ENCODE results near the gene GTF2H4. TPM values are rescaled to one million over a fixed set of nuclear protein-coding genes. Genes with fewer than 3 reads are reported as not detected.
"Not testable (repeated sequence)": the region's sequence is repeated elsewhere in the genome, so short reads cannot be mapped to it uniquely, and the experiment has no call there.

Gene GTF2H4
- total and polyA plus RNA-seq, 2 experiments from 2014 or later, result 13.6 to 15.2 TPM

GRCh38 chr6:30926644-30927043, 18.6 kb downstream of the GTF2H4 start:
- peak overlapping the region; percentile 66 for H3K27ac ChIP-seq
- DNase-seq (ENCODE audit: low spot score), result peak; percentile 42

GRCh38 chr6:30927080-30927479, 19.1 kb downstream of the GTF2H4 start:
- peak overlapping the region; percentile 63 for H3K27ac ChIP-seq
- not testable (repeated sequence) for H3K27me3 ChIP-seq; H3K9me3 ChIP-seq (ENCODE audit: low read depth); H3K4me3 ChIP-seq; H3K9me2 ChIP-seq (replicated peaks; ENCODE audit: insufficient read depth); H3K4me2 ChIP-seq; H3K79me2 ChIP-seq; H2AFZ ChIP-seq; DNase-seq (ENCODE audit: low spot score); H4K20me1 ChIP-seq (ENCODE audit: insufficient read depth, poor library complexity, severe bottlenecking); H3K36me3 ChIP-seq (replicated peaks; ENCODE audit: insufficient read depth, low read depth)
- H3K4me1 ChIP-seq (ENCODE audit: insufficient read depth), result peaks cover 15% of the 10 kb centered on the region
- 96% methylated on average over 3 of the region's 3 CpGs for WGBS (ENCODE audit: low lambda C conversion rate, missing lambda C conversion rate)

More at GRCh38 chr6:30926644-30927043, 18.6 kb downstream of the GTF2H4 start:
- Histone ChIP-seq H3K79me2 (no peaks in the 10 kb centered on the region), H2AFZ (no peak overlapping the region), H3K9me3 (ENCODE audit: low read depth) (no peaks in the 10 kb centered on the region), H3K36me3 (replicated peaks; ENCODE audit: insufficient read depth, low read depth) (no peaks in the 10 kb centered on the region), H3K4me3 (no peak overlapping the region), H3K27me3 (no peaks in the 10 kb centered on the region), H3K4me2 (no peak overlapping the region), H3K4me1 (ENCODE audit: insufficient read depth) (peaks cover 11% of the 10 kb centered on the region), H4K20me1 (ENCODE audit: insufficient read depth, poor library complexity, severe bottlenecking) (no peaks in the 10 kb centered on the region), H3K9me2 (replicated peaks; ENCODE audit: insufficient read depth) (no peaks in the 10 kb centered on the region)
- WGBS (ENCODE audit: low lambda C conversion rate, missing lambda C conversion rate), result 86% methylated on average over 4 of the region's 4 CpGs
- no peak for TF ChIP-seq EZH2 (IDR thresholded peaks at IDR 0.05; ENCODE audit: borderline replicate concordance)
- TF ChIP-seq CTCF (IDR thresholded peaks at IDR 0.05; ENCODE audit: poor library complexity), result no peak
- no peak for TF ChIP-seq EZH2phosphoT487 (IDR thresholded peaks at IDR 0.05; ENCODE audit: low read depth, severe bottlenecking, unreplicated experiment)

DNA sequence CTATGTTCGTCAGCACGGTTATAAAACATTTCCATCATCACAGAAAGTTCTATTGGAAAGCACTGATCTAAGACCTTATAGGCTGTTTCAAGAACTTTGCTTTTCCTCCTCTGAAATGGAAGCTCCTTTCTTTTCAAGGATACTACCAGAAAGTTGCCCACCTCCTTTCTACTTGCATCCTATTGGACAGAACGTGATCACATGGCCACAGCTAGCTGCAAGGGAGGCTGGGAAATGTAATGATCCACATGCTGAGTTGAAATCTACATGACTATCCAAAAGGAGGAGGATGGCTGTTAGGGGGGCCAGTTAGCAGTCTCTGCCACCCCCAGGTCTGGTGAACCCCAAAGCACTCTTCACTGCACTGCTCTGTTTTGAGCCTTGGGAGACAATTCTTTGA, 20.7 kb downstream of the GTF2H4 start:
- Histone ChIP-seq H4K20me1 (ENCODE audit: insufficient read depth, poor library complexity, severe bottlenecking) (no peaks in the 10 kb centered on the region), H3K79me2 (no peaks in the 10 kb centered on the region), H3K9me2 (replicated peaks; ENCODE audit: insufficient read depth) (no peaks in the 10 kb centered on the region), H3K9me3 (ENCODE audit: low read depth) (no peaks in the 10 kb centered on the region), H3K27me3 (no peaks in the 10 kb centered on the region), H2AFZ (no peak overlapping the region), H3K36me3 (replicated peaks; ENCODE audit: insufficient read depth, low read depth) (no peaks in the 10 kb centered on the region), H3K4me1 (ENCODE audit: insufficient read depth) (peaks cover 23% of the 10 kb centered on the region), H3K4me2 (no peak overlapping the region), H3K27ac (no peak overlapping the region), H3K4me3 (no peak overlapping the region)
- TF ChIP-seq EZH2 (IDR thresholded peaks at IDR 0.05; ENCODE audit: borderline replicate concordance) (no peak), CTCF (IDR thresholded peaks at IDR 0.05; ENCODE audit: poor library complexity) (no peak), EZH2phosphoT487 (IDR thresholded peaks at IDR 0.05; ENCODE audit: low read depth, severe bottlenecking, unreplicated experiment) (no peak)
- 100% methylated on average over 3 of the region's 3 CpGs for WGBS (ENCODE audit: low lambda C conversion rate, missing lambda C conversion rate)
- no peak for DNase-seq (ENCODE audit: low spot score)

DNA sequence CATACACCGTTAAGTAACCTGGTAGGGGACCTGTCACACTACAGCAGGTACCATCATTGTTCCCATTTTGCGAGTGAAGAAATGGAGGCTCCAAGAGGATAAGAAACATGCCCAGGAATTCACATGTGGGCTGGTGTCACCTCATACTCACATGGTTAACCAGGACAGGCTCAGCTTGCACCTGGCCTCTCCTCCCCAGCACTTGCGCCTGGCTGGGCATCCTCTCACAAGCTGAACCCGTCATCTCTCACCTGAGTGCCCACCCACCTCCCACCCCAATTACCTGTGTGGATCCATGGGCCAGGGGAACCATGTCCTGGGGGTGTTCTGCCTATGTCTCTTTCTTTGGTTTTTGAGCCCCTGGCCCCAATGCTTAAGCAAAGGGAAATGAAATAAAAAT, 22.5 kb downstream of the GTF2H4 start:
- no peaks in the 10 kb centered on the region for H3K27me3 ChIP-seq
- DNase-seq (ENCODE audit: low spot score), result no peak
- no peaks in the 10 kb centered on the region for H3K79me2 ChIP-seq
- no peaks in the 10 kb centered on the region for H3K9me2 ChIP-seq (replicated peaks; ENCODE audit: insufficient read depth)
- H3K4me2 ChIP-seq, result no peak overlapping the region
- peaks cover 23% of the 10 kb centered on the region for H3K4me1 ChIP-seq (ENCODE audit: insufficient read depth)
- TF ChIP-seq EZH2 (IDR thresholded peaks at IDR 0.05; ENCODE audit: borderline replicate concordance) (no peak), EZH2phosphoT487 (IDR thresholded peaks at IDR 0.05; ENCODE audit: low read depth, severe bottlenecking, unreplicated experiment) (no peak), CTCF (IDR thresholded peaks at IDR 0.05; ENCODE audit: poor library complexity) (no peak)
- H2AFZ ChIP-seq, result no peak overlapping the region
- H3K27ac ChIP-seq, result no peak overlapping the region
- no peak overlapping the region for H3K4me3 ChIP-seq
- no peaks in the 10 kb centered on the region for H4K20me1 ChIP-seq (ENCODE audit: insufficient read depth, poor library complexity, severe bottlenecking)
- H3K36me3 ChIP-seq (replicated peaks; ENCODE audit: insufficient read depth, low read depth), result no peaks in the 10 kb centered on the region
- H3K9me3 ChIP-seq (ENCODE audit: low read depth), result no peaks in the 10 kb centered on the region
- 88% methylated on average over 4 of the region's 4 CpGs for WGBS (ENCODE audit: low lambda C conversion rate, missing lambda C conversion rate)

Data from hepatocyte (in vitro differentiated cells).